Calu3 (cell line): ENCODE results near the gene DUSP10. TPM values are rescaled to one million over a fixed set of nuclear protein-coding genes. Genes with fewer than 3 reads are reported as not detected.

Experiments used
- BruUV-seq: library from RNA; stranded (reverse); fragments of 400-500 nt; replicated peaks from 2 replicates; lab custom pipeline; 2021; lab: Mats Ljungman, UMichigan
- CTCF ChIA-PET: fragments of 300-600 bp; sonication (Branson Sonifier 250); formaldehyde crosslinking; loops from one replicate; lab custom pipeline; 2022; ENCODE audit warnings: antibody characterized with exemption; lab: Charles Lee
- DNase-seq: peaks from one replicate; pipeline ENCODE4 v3.0.0; 2022
- H3K27ac Mint-ChIP-seq: one replicate; pipeline ENCODE4 v1.8.0; 2022; ENCODE audit warnings: mixed read lengths; ENCODE audit not compliant: unreplicated experiment
- H3K27me3 Mint-ChIP-seq: one replicate; pipeline ENCODE4 v1.8.0; 2022; ENCODE audit warnings: mixed read lengths; ENCODE audit not compliant: unreplicated experiment
- H3K36me3 Mint-ChIP-seq: one replicate; pipeline ENCODE4 v1.8.0; 2022; ENCODE audit warnings: mild to moderate bottlenecking, moderate library complexity, mixed read lengths; ENCODE audit not compliant: insufficient read depth, unreplicated experiment
- H3K4me1 Mint-ChIP-seq: one replicate; pipeline ENCODE4 v1.8.0; 2022; ENCODE audit warnings: mild to moderate bottlenecking, low read depth, mixed read lengths; ENCODE audit not compliant: unreplicated experiment
- H3K4me3 Mint-ChIP-seq: one replicate; pipeline ENCODE4 v1.8.0; 2022; ENCODE audit warnings: mild to moderate bottlenecking, low read depth, moderate library complexity, mixed read lengths; ENCODE audit not compliant: unreplicated experiment
- H3K9me3 Mint-ChIP-seq: one replicate; pipeline ENCODE4 v1.8.0; 2022; ENCODE audit warnings: low read depth, mixed read lengths; ENCODE audit not compliant: unreplicated experiment
- CTCF ChIP-seq: fragments of 200-600 bp; IDR thresholded peaks from one replicate; pipeline ENCODE4 v1.8.0; 2022; ENCODE audit warnings: antibody characterized with exemption; ENCODE audit not compliant: unreplicated experiment
- intact Hi-C: fragments of 100-400 bp; cut with micrococcal nuclease; formaldehyde crosslinking; loops from one replicate; pipeline ENCODE4 v1.10.0; 2022; ENCODE audit not compliant: unreplicated experiment
- total RNA-seq: library from RNA; stranded (reverse); gene quantifications from 2 replicates; pipeline ENCODE4 v1.2.3, GENCODE V29; 2022

The DUSP10 gene
- total RNA-seq, 1 experiment from 2014 or later = 55.1 TPM

- H3K27me3 Mint-ChIP-seq = no peaks in the 10 kb centered on the region
- H3K4me1 Mint-ChIP-seq = peaks cover 9% of the 10 kb centered on the region
- H3K4me3 Mint-ChIP-seq = no peak overlapping the region
- no TSS peak for BruUV-seq
- CTCF ChIA-PET = no interaction called here
- no peak overlapping the region for H3K27ac Mint-ChIP-seq
- intact Hi-C loops = no loop called here
- TF ChIP-seq CTCF = no peak
- no peak for DNase-seq
- H3K36me3 Mint-ChIP-seq = no peaks in the 10 kb centered on the region
- no peaks in the 10 kb centered on the region for H3K9me3 Mint-ChIP-seq
Measured at GRCh38 chr1:221783437-221783836, 41.5 kb upstream of the DUSP10 start.

- no peak for TF ChIP-seq CTCF
- CTCF ChIA-PET = no interaction called here
- intact Hi-C loops = no loop called here
- H3K4me3 Mint-ChIP-seq = no peak overlapping the region
- no peak overlapping the region for H3K27ac Mint-ChIP-seq
- BruUV-seq = no TSS peak
- no peaks in the 10 kb centered on the region for H3K36me3 Mint-ChIP-seq
- H3K9me3 Mint-ChIP-seq = no peaks in the 10 kb centered on the region
- no peaks in the 10 kb centered on the region for H3K27me3 Mint-ChIP-seq
- no peak for DNase-seq
- peaks cover 9% of the 10 kb centered on the region for H3K4me1 Mint-ChIP-seq
Measured at GRCh38 chr1:221782970-221783369, 41.1 kb upstream of the DUSP10 start.

- intact Hi-C loops = no loop called here
- DNase-seq = no peak
- H3K36me3 Mint-ChIP-seq = no peaks in the 10 kb centered on the region
- CTCF ChIA-PET = no interaction called here
- H3K9me3 Mint-ChIP-seq = no peaks in the 10 kb centered on the region
- H3K4me3 Mint-ChIP-seq = no peak overlapping the region
- no peak overlapping the region for H3K27ac Mint-ChIP-seq
- no peak for TF ChIP-seq CTCF
- peaks cover 9% of the 10 kb centered on the region for H3K4me1 Mint-ChIP-seq
- BruUV-seq = no TSS peak
- no peaks in the 10 kb centered on the region for H3K27me3 Mint-ChIP-seq
Measured at GRCh38 chr1:221782477-221782876, 40.6 kb upstream of the DUSP10 start.

- Mint-ChIP-seq H3K27me3 (no peaks in the 10 kb centered on the region), H3K4me1 (peaks cover 9% of the 10 kb centered on the region), H3K36me3 (no peaks in the 10 kb centered on the region), H3K9me3 (no peaks in the 10 kb centered on the region), H3K27ac (no peak overlapping the region), H3K4me3 (no peak overlapping the region)
- intact Hi-C loops = no loop called here
- no peak for DNase-seq
- BruUV-seq = no TSS peak
- no peak for TF ChIP-seq CTCF
- CTCF ChIA-PET = no interaction called here
Measured at GRCh38 chr1:221781102-221781755, 39.3 kb upstream of the DUSP10 start.
